ENCODE results near the gene E2F3.
"Not testable (repeated sequence)": the region's sequence is repeated elsewhere in the genome, so short reads cannot be mapped to it uniquely, and the experiment has no call there.

E2F3 gene

GRCh38 chr6:20472748-20473147, 71.1 kb downstream of the E2F3 start:
- no peak for DNase-seq

DNA sequence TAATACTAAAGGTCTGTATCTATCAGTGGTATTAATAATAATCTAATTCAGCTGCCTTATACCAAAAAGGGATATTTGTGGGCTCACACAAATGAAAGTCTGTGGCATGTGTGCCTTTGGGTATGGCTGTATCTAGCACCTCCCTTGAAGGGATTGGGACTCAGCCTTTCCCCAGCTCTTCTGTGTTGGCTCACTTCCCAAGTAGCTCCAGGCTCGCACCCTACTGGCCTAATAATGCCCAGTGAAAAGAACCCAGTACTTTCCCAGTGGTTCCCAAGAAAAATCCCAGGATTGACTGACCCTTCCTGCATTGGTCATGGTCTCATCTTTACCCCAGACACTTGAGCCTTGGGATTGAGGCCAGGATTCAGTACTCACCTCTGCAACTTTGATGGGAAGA, 71.8 kb downstream of the E2F3 start:
- DNase-seq: no peak

DNA sequence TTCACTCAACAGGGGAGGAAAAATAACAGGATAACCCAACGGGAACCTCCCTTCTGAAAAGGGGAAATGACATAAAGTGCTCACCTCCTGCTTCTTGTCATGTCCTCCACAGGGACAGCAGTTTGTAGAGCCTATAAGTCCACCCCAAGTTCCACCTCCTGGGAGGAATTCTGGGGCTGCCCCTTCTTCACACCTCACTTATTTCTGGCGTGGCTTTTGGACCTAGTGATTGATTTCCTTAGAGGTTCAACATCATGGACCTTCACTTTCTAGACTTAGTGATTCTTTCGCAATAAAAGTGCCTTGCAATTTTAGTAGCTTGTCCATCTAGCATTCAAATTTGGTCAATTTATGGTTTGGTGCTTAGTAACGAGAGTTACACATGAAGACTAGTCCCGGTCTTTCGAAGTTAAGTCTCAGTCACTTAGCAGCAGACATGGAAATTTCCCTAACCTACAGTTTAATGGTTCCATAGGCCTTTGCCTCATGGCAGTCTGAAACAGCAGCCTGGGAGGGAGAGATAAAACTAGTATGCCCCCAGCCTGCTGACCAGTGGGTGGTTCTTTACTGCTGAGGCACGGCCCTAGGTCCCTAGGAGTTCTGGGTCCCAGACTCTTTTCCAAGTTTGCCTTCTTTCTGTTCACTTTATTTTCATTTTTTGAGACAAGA, 73.3 kb downstream of the E2F3 start:
- peak; percentile 67 for DNase-seq

DNA sequence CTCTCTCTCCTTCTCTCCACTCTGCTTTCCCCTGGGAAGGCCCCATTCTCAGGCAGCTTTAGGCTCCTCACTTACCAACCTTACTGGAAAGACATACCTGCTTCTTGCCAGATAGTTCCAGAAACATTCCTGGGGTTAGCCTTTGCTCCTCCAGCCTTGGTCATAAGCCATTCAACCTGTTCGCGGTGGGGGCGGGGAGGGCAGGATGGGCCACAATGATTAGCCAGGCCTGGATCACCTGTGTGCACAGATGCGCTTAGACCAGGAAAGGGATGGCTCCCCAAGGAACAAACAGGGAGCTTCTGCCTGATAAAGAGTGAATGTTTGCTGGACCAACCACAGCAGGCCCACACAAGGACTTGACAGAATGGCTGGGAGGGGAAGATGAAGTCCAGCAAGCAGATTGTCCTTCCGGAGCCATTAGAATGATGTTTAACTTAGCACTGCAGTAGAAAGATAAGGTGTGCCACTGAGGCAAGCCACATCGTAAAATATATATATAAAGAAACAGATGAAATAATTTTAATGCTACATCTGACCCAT, 74.9 kb downstream of the E2F3 start:
- DNase-seq: no peak

DNA sequence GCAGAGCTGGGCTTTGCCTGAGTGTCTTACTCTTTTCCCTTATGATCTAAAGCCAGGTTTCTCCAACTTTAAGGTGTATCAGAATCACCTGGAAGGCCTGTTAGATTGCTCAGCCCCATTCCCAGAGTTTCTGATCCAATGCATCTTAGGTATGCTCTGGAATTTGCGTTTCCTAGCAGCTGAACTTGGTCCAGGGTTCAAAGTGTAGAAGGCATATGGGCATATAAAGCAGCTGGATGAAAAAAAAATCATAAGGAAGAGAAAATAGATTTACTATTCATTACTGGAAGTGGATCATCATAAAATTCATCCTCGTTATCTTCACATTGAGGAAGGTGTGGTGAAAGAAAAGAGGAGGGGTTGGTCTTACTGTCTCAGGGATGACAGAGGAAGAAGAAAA, 75.8 kb downstream of the E2F3 start:
- DNase-seq: no peak

- DNase-seq: peak; percentile 89
Observed at GRCh38 chr6:20479060-20479459, 77.4 kb downstream of the E2F3 start.

DNA sequence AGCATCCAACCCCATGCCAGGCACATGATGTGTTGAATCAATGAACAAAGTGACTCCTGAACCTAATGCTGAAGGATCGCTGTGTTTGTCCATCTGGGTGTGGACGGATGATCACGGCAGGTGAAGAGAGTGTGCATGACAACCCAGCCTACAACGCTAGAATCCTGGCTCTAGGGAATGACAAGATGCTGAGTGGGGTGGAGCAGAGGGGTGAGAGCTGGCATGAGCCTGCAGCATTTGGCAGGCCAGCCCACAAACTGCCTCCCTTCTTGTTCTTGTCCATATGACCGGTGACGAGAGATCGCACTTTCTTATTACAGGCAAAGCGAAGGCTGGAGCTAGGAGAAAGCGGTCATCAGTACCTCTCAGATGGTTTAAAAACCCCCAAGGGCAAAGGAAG, 77.8 kb downstream of the E2F3 start:
- DNase-seq: no peak

DNA sequence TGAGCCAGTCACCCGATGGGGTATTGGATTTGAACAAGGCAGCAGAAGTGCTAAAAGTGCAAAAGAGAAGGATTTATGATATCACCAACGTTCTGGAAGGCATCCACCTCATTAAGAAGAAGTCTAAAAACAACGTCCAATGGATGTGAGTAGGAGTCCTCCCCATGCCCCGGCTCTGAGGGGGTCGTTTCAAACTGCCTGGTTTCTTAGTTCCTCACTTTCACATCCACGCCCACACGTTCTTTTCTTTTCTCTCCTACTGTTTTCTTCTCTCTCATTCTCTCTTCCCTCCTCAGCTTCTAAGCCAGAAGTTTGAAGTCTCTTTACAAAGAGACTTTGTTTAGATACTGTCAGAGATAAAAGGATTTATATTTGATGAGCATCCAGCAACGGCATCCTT, 79.6 kb downstream of the E2F3 start:
- DNase-seq: no peak

GRCh38 chr6:20483887-20484497, 82.3 kb downstream of the E2F3 start:
- DNase-seq: peak; percentile 50

- no peak for DNase-seq
Observed at GRCh38 chr6:20486641-20487040, 85.0 kb downstream of the E2F3 start.

DNA sequence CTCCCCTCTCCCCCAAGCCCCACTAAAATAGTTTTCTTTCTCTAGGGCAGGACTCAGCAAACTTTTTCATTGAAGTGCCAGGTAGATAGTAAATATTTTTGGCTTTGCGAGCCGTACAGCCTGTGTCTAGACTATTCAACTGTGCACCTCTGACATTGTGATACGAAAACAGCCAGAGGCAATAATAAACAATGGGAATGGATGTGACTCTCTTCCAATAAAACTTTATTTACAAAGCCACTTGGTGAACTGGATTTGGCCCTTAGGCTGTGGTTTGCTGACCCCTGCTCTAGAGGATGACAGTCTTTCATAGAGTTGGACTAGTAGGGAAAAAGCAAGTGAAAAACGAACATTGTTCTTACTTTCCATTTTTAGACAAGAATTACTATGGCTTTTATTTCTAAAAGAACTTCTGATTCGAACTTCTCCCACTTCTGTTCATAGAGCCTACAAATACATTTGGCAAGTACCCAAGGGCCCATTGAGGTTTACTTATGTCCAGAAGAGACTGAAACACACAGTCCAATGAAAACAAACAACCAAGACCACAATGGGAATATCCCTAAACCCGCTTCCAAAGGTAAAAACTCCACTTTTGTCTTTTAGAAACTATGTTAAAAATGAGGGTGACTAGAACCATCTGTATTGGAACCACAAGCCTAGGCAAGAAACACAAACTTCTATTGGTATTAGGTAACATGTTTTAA, 86.1 kb downstream of the E2F3 start:
- DNase-seq: no peak

DNA sequence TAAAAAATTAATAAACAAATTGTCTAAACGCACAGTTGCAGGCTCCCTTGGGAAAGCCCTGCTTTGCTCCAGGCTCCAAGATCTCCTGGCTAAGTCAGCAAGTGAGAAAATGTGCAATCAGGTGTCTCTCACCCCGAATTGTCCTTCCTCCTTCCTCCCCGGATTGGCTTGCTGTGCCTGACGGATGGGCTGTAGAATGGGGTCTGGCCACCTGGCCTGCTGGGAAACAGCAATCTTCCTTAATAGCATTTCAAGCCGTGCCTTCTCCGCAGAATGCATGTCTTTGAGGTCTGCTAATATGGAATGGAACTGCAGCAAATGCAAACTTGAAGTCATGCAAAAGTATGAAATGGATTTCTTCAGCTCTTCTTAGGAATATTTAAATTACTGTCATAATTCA, 88.9 kb downstream of the E2F3 start:
- DNase-seq: no peak

DNA sequence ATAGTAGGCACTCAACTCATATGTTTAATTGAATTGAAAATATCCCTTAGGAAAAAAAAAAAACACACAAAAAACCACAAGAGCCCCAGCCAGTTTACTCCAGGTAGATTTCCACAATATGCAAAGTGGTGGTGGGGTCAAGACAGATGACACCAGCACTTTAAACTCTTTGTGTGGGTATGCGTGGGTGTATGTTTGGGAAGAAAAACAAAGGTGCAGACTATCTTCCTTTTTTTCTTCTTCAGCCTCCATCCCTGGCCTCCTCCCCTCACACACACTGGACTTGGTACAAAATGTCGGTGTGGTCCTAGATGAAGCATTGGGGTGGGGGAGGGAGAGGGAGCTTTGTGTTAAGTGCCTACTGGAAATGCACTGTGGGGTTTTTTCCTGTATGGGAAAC, 90.4 kb downstream of the E2F3 start:
- no peak for DNase-seq

- DNase-seq: no peak
Observed at GRCh38 chr6:20497216-20498040, 95.7 kb downstream of the E2F3 start.

DNA sequence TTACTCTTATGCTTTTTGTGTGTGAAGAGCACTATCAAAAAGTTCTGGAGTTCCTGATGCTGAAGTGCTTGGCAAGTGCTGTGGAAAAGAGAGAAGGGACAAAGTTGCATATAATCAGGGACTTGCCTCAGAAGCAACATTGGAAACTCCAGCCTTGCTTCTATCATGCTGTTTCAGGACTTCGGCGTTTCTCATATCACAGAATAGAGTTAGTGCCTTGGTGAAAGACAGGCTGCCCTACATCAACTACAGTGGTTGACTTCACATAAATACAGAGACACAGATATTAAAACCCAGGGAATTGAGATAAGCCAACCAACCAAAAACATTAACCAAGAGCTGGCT, 96.3 kb downstream of the E2F3 start:
- no peak for DNase-seq

DNA sequence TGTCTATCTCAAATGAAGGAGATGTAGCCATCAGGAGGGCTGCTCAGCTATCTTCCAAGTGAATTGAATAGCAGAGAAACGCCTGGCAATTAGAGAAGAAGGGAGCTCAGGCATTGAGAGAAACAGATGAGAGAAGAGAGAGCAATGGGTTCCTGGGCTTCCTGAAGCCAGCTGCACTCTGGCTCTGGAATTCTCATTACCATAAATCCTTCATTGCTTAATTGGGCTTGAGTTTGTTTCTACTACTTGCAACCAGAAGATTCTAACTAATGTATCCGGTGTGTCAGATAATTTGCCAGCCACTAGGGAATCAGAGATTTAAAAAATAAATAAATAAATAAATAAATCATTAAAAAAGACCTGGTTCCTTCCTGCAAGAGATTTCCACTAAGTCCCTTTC, 107.5 kb downstream of the E2F3 start:
- DNase-seq: no peak

- DNase-seq: no peak
Observed at GRCh38 chr6:20511852-20512251, 110.2 kb downstream of the E2F3 start.

- DNase-seq: not testable (repeated sequence)
Observed at GRCh38 chr6:20525208-20525607, 123.5 kb downstream of the E2F3 start.

DNA sequence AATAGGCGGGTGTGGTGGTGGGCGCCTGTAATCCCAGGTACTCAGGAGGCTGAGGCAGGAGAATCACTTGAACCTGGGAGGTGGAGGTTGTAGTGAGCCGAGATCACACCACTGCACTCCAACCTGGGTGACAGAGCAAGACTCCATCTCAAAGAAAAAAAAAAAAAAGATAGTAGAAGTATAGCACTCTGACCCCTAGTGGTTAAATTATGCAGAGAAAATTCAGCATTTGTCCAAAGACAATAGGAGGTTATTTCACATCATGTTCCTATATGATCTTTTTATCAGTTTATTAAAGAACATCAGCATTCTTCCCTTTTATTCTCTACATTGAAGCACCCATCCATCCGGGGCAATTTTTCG, 127.4 kb downstream of the E2F3 start:
- peak; percentile 89 for DNase-seq

DNA sequence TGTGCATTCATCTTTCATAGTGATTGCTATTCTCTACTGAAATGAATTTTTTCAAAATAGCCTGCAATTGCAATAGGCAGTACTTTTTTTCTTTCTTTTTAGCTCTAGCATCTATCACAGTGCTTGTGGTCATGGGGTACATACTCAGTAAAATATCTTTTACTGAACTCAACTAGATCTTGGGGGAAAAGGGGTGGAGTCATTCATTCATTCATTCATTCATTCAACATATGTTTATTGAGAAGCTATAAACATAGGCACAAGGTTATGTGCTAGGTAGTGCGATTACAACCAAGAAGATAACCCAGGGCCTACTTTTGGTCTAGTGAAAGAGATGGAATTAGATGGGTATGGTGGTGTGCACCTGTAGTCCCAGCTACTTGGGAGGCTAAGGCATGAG, 131.2 kb downstream of the E2F3 start:
- DNase-seq: no peak

DNA sequence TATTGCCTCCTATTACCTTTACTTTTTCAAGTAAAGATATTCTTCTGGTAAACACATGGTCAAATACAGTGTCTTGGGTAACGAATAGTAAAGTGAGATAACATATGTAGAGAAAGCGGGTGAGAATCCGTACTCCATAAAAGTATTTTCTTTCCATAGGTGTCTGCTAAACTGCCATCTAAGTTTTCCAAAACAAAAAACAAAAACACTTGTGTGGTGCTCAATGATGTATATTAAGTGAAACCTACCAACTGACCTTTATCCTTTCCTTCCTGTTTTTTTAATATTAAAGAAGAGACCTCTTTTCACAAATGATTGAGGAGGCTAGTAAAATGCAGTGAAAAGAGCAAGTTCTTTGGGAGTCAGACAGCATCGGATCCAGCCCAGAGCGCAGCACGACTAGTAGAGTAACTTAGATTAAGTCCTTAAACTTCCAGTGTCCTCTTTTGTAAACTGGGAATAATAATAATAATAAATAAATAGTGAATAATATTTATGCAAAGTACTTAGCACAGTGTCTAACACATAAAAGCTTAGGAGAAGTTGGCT, 132.1 kb downstream of the E2F3 start:
- DNase-seq: no peak

DNA sequence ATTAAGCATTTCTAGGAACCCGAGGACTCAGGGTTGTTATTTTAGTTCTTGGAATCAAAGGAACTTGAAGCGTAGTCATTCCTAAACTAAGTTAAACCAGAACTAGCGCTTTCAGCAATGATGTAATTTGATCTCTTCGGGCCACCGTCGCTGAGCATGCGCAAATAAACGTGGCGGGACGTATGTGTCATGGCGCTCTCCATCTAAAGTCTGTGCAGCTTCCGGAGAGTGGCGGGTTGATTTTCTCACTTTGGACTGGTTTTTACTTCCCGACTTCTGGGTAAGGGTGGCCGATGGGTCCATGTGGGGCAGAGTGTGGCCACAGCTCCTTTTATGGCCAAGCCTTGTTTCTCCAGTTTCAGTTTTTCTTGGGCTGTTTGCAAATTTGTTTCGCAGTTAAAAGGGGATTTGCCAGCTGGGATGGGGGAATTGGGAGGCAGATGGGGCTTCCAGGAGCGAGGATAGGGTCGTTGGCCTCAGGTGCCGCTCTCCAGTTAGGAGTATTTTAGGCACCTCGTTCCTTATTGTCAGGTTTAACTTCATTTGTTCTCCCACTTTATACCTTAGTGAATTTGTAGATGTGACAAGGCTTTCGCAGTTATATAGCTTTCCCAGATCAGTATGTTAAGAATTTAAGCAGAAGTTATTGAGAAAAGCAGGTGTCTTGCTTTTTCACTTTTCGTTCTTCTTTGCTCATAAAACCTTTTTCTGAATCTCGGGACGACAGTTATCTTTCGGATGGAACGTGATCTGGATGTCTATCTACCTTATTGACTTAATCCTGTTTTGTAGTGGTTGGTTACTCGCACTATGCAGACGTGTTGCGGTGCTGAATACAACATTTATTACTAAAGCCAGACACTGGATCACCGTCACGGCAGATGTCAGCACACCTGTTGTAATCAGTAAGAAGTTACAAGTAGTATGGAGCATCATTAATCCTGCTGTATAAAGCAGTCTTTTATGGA, 132.9 kb downstream of the E2F3 start, which contains the start of gene CDKAL1:
Gene CDKAL1, plus strand, starts transcription at position 163 of the 968 bp plus-strand sequence. CDS start 11,894 bp downstream, outside the sequence.
- DNase-seq: peak; percentile 95

All from hematopoietic multipotent progenitor cell treated with erythropoietin and hydrocortisone succinate and interleukin-3 and kit ligand, for 6 days (in vitro differentiated cells).